Left colon (tissue), 2 donors: ENCODE results near the gene COX20. TPM values are rescaled to one million over a fixed set of nuclear protein-coding genes. Genes with fewer than 3 reads are reported as not detected.
"Not testable (repeated sequence)": the region's sequence is repeated elsewhere in the genome, so short reads cannot be mapped to it uniquely, and the experiment has no call there.

Experiments
- ATAC-seq: fragments of 200-7000 bp; cut with Tn5 transposase; one replicate; pipeline ENCODE4 v1.9.1; 2020; ENCODE audit warnings: mild to moderate bottlenecking, moderate library complexity
- DNase-seq, 2 donors: peaks; one replicate each; pipeline ENCODE4 v3.0.0-alpha.2; 2020
- intact Hi-C, 2 donors: fragments of 100-400 bp; cut with DNase I in 1 of 2; cut with micrococcal nuclease in 1 of 2; formaldehyde crosslinking; loops; one replicate each; pipeline versions ENCODE4 v1.11.2 to v1.14.0; 2022; cut with DNase I, micrococcal nuclease
- long read RNA-seq: library from polyadenylated mRNA; unstranded; transcript quantifications from one replicate; pipeline ENCODE4 v2.0.0, GENCODE V29; 2021
- total RNA-seq, 2 donors: library from RNA; stranded (reverse); fragmentation: NEBNext Ultra II Directional; extraction: Animal tissue kit (Norgen Biotek cat#: 25700); gene quantifications; one replicate each; pipeline ENCODE4 v1.2.1, GENCODE V29; 2021
- donor health status: DM: no; HTN: no; CAD: no.
- donor health status: DM: yes; HTN: yes; CAD: no.

The COX20 gene, protein sequence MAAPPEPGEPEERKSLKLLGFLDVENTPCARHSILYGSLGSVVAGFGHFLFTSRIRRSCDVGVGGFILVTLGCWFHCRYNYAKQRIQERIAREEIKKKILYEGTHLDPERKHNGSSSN
- 10 to 100 TPM; 21.8 to 30.5 TPM for total RNA-seq
- long read RNA-seq, transcript COX20-203 (4 exons, 2,631 nt): major isoform, 61 of 90 reads
- long read RNA-seq, transcript COX20-202 (3 exons, 1,005 nt): minor isoform, 25 of 90 reads
- long read RNA-seq, partial matches to known transcripts: 0 of 90 reads
- long read RNA-seq, other reads (novel, unspliced or antisense): 1 of 90 reads

DNA sequence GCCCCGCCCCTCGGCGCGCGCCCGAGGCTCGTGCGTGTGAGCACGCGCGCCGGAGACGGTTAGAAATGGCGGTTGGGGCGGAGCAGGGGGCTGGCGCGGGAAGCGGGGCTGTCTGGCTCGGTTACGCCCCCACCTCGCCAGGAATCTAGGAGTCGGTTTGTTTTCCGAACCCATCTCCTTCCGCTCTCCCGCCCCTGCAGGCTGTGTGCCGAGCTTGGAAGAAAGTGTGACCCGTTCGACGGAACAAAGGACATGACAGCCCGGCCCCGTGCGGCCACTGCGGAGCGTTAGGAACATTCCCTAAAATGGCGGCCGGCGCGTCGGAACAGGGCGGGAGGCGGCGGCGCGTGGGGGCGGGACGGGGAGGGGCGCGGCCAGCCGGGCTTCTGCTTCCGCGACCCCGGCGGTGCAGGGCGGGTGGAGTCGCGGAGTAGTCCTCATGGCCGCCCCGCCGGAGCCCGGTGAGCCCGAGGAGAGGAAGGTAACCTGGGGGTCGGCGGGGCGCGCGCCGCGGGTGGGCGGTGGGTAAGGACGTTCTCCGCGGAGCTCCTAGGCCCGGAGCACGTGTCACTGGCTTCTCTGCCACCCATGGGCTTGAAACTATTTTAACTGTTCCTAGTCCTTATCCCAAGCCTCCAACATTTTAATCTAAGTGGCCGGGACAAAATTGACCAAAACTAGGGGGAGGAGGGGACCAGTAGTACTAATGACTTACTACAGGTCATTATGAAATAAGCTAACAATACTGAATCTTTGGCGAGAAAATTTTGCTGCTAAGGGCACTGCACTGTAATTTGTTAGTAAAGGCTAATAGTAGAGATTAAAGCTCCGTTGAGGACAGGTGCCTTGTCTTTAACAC, at the start of gene COX20:
TSS of gene COX20 (plus strand) at position 383 of the 859 bp plus-strand sequence. CDS start at position 440, 57 bp downstream.
- intact Hi-C loops: loop anchor here in 1 of 2 donors (10.0 kb wide), 1 partner anchor 139 kb away; no protein-coding TSS in a partner anchor
- ATAC-seq: peak; percentile 80
- peak; percentile 88 to 94 for DNase-seq

- DNase-seq (no peak), ATAC-seq (no peak)
- intact Hi-C loops: no loop called here
Observed at GRCh38 chr1:244788493-244789275, 46.8 kb upstream of the COX20 start.

DNA sequence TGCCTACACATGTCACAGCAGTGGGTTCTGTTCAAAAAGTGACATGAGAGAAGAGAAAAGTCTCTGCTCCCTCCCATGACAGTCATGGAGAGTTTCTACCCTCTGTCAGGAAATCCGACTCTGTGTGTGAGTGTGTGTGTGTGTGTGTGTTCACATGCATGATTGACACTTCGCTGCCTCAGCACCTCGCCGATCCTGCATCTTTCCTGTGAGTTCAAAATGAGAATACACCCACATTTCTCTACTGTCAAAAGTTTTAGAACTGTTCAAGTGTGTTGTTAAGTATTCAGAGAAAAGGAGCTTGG, 46.2 kb upstream of the COX20 start:
- DNase-seq (no peak), ATAC-seq (no peak)
- intact Hi-C loops: no loop called here

DNA sequence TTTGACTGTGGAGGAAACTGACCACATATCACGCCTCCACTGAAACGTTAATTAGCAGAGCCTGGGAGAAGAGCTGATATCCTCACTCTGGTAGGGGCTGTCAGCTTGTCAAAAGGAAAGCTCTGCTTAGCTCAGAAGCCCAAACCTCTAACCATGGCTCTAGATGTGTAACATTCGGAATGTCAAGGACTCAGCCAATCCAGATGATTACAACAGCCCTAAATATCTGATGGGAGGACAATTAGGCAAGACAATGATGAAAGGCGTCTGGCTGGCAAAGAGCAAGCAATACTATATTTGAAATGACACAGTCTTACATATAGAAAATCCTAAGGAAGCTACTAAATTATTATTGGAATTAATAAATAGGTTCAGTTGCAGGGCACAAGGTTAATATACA, 45.7 kb upstream of the COX20 start:
- ATAC-seq (no peak), DNase-seq (no peak)
- intact Hi-C loops: no loop called here

DNA sequence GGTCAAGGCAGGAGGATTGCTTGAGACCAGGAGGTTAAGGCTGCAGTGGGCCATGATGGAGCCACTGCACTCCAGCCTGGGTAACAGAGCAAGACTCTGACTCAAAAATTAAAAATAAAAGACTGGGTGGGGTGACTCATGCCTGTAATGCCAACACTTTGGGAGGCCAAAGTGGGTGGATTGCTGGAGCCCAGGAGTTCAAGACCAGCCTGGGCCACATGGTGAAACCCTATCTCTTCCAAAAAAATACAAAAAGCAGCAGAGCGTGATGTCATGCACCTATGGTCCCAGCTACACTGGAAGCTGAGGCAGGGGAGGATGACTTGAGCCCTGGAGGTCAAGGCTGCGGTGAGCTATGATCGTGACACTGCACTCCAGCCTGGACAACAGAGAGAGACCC, 44.4 kb upstream of the COX20 start:
- intact Hi-C loops: no loop called here
- ATAC-seq: no peak

GRCh38 chr1:244792188-244792850, 43.1 kb upstream of the COX20 start:
- intact Hi-C loops: no loop called here
- ATAC-seq (no peak), DNase-seq (no peak)

More for the DNA sequence above, 44.4 kb upstream of the COX20 start:
- no peak for DNase-seq

GRCh38 chr1:244794071-244794470, 41.4 kb upstream of the COX20 start:
- no peak for ATAC-seq
- intact Hi-C loops: no loop called here
- no peak for DNase-seq

- intact Hi-C loops, DNase-seq: not testable (repeated sequence)
- peak; percentile 45 for ATAC-seq
Observed at GRCh38 chr1:244794516-244794915, 40.9 kb upstream of the COX20 start.

DNA sequence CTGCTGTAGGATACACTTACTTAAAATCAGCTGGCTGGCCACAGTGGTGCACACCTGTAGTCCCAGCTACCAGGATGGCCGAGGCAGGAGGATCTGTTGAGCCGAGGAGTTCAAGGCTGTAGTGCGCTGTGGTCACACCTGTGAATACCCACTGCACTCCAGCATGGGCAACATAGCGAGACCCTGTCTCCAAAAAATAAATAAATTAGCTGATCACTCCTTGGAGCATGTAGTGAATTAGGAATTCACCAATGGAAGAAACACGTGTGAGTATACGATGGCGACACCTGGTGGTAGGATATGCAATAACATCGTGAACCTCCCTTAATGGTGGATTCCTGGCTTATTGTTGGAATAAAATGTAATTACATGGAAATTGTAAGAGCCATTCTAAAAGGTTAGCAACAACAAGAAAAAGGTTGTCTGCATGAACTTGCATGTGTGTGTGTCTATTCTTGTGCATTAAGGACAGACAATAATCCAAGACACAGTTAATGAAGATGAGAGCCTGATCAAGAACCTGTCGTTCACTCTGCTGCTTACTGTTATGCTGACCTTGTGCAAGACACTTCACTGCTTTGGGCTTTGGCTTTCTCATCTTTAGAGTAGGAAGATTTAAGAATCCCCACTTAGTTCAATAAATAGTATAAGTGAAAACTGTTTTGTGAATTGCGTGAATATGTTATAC, 38.6 kb upstream of the COX20 start:
- ATAC-seq: peak; percentile 66
- peak in 1 of 2 donors; percentile 69 for DNase-seq
- intact Hi-C loops: loop anchor here (2.0 to 5.0 kb wide), 2 partner anchors 194 to 195 kb away; no protein-coding TSS in a partner anchor

DNA sequence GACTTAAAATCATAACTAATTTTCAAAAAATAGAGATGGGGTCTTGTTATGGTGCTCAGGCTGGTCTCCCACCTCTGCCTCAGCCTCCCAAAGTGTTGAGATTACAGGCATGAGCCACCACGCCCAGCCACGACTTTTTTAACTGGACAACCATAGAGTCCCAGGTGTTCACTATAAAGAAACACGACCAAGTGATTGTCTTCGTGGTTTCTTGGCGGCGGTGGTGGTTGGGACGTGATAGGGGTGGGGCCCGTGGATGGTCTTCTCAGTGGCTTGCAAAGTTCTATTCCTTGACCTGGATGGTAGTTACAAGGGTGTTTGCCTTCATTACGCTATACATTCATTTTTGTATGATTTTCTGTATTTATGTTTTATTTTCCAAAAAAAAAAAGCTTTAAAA, 34.6 kb upstream of the COX20 start:
- intact Hi-C loops: loop anchor here in 1 of 2 donors (10.0 kb wide), 1 partner anchor 244 kb away; no protein-coding TSS in a partner anchor
- DNase-seq: no peak
- ATAC-seq: no peak

DNA sequence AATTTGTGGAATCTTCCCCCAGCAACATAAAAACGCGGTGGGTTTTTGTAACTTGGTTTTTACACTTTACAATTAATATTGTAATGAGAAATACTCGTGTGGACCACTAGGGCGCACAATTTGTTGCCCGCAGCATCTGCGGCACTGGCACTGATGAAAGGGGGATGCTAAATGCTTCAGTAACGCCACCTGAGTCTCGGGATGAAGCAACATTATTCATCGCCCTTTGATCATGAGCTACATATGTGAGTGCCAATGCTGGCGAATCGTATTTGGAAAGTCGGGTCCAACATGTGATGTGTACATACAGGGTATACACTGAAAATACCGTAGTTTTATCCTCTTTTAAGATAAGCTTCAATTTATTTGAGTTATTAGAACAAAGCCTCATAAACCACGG, 34.2 kb upstream of the COX20 start:
- intact Hi-C loops: loop anchor here in 1 of 2 donors (10.0 kb wide), 1 partner anchor 244 kb away; no protein-coding TSS in a partner anchor
- ATAC-seq: no peak
- DNase-seq: peak in 1 of 2 donors; percentile 18

GRCh38 chr1:244802041-244802440, 33.4 kb upstream of the COX20 start:
- ATAC-seq (peak; percentile 59), DNase-seq (no peak)
- intact Hi-C loops: loop anchor here in 1 of 2 donors (10.0 kb wide), 1 partner anchor 243 kb away; no protein-coding TSS in a partner anchor

GRCh38 chr1:244802556-244803239, 32.8 kb upstream of the COX20 start:
- intact Hi-C loops: loop anchor here in 1 of 2 donors (10.0 kb wide), 1 partner anchor 242 kb away; no protein-coding TSS in a partner anchor

DNA sequence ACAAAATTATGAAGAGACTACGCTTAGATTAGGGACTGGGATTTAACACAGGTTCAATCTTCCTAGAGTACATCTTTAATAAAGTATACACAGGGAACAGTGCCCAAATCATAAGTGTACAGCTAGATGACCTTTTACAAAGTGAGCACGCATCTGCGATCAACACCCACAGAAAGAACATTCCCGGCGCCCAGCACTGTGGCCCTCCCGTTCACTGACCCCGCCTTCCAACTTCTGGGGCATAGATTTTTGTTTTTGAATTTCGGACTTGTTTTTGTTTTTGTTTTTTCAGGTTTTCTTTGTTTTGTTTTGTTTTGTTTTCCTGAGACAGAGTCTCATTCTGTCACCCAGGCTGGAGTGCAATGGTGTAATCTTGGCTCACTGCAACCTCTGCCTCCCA, 30.6 kb upstream of the COX20 start:
- DNase-seq: no peak

More at GRCh38 chr1:244802556-244803239, 32.8 kb upstream of the COX20 start:
- no peak for DNase-seq
- ATAC-seq: no peak

DNA sequence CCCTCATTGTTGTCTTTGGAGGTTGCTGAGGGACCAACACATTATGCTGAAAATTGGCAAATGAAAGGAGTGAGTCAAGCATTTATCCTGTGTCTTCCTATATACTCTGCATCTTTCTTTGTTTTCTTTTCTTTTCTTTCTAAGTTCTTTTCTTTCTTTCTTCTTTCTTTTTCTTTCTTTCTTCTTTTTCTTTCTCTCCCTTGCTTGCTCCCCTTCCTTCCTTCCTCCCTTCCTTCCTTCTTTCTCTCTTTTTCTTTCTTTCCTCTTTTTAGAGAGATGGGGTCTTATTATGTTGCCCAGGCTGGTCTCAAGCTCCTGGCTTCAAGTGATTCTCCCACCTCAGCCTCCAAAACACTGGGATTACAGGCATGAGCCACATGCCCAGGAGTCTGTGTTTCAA, 28.3 kb upstream of the COX20 start:
- ATAC-seq: no peak
- no peak for DNase-seq
- intact Hi-C loops: loop anchor here in 1 of 2 donors (10.0 kb wide), 1 partner anchor 238 kb away; no protein-coding TSS in a partner anchor

More for the DNA sequence above, 30.6 kb upstream of the COX20 start:
- no peak for ATAC-seq
- intact Hi-C loops: loop anchor here in 1 of 2 donors (10.0 kb wide), 1 partner anchor 240 kb away; no protein-coding TSS in a partner anchor

DNA sequence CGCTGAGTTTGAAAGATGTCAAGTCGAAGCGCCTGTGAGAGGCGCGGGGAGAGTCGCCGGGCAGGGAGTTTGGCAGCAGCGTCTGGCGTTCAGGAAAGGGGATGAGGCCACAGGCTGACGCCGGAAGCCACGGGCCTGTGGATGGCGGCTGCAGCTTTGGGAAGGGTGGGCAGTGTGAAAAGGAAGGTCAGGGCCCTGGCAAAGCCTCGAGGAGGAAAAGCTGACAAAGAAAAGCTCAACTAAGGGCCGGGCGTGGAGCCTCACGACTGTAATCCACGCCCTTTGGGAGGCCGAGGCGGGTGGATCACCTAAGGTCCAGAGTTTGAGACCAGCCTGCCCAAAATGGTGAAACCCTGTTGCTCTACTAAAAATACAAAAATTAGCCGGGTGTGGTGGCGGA, 25.2 kb upstream of the COX20 start:
- ATAC-seq (no peak), DNase-seq (no peak)
- intact Hi-C loops: loop anchor here in 1 of 2 donors (10.0 kb wide), 1 partner anchor 225 kb away; no protein-coding TSS in a partner anchor

- intact Hi-C loops: loop anchor here in 1 of 2 donors (10.0 kb wide), 1 partner anchor 221 kb away; no protein-coding TSS in a partner anchor
- ATAC-seq (no peak), DNase-seq (no peak)
Observed at GRCh38 chr1:244813327-244813726, 22.1 kb upstream of the COX20 start.
